ENCODE results near the gene MTRF1L.

The MTRF1L gene

DNA sequence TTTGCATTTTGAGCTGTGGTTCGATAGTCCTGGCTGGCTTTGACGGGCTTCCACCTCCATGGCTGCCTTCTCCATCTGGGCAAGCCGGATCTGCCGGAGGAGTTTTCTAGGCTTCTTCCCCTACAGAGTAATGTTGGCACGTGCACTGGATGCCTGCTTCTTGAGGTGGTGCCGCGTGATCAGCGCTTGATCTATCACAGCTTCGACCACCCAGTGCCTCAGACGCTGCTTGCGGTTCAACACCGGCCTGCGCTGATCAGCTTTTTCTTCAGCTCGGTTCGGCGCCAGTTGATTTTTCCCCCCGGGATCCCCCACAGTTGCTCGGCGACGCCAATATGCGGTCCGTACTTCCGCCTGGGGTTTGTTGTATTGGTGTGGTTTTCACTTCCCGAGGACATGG is 43.2 kb downstream of the MTRF1L start:
- no peak for TF ChIP-seq CTCF (IDR thresholded peaks at IDR 0.05; ENCODE audit: low read depth, low read length, poor library complexity, severe bottlenecking)
- no peak for TF ChIP-seq EZH2phosphoT487 (IDR thresholded peaks at IDR 0.05; ENCODE audit: borderline replicate concordance, low read length)
- H3K4me2 ChIP-seq (ENCODE audit: low read length): no peak overlapping the region

DNA sequence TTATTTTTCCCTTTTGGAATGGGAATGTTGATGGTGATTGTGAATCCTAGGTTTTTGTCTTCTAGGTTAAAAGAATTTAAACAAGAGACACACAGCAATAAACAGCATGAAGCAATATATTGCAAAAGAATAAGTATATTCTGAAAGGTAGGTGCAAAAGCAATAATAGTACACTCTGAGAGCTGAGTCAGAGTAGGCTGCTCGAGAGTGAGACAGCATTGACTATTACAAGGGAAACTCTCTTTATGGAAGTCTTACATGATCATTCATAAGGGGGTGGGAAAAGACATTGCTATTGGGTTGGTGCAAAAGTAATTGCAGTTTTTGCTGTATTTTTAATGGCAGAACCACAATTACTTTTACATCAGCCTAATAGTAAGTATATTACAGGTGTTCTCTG is 44.7 kb downstream of the MTRF1L start:
- TF ChIP-seq EZH2phosphoT487 (IDR thresholded peaks at IDR 0.05; ENCODE audit: borderline replicate concordance, low read length) (no peak), CTCF (IDR thresholded peaks at IDR 0.05; ENCODE audit: low read depth, low read length, poor library complexity, severe bottlenecking) (no peak)
- no peaks in the 10 kb centered on the region for H3K9me2 ChIP-seq (replicated peaks; ENCODE audit: control insufficient read depth, low read length)
- H3K36me3 ChIP-seq (ENCODE audit: control insufficient read depth, low read length): no peaks in the 10 kb centered on the region

More for the DNA sequence above, 43.2 kb downstream of the MTRF1L start:
- no peak overlapping the region for H3K27ac ChIP-seq (ENCODE audit: low read depth, low read length)
- H3K36me3 ChIP-seq (ENCODE audit: control insufficient read depth, low read length): no peaks in the 10 kb centered on the region
- no peaks in the 10 kb centered on the region for H3K9me3 ChIP-seq (ENCODE audit: control insufficient read depth, insufficient read depth, low read length)
- H3F3A ChIP-seq (ENCODE audit: control insufficient read depth, insufficient read depth): no peaks in the 10 kb centered on the region
- no peaks in the 10 kb centered on the region for H4K20me1 ChIP-seq (ENCODE audit: control insufficient read depth, insufficient read depth, low read depth, low read length)
- H3K9me2 ChIP-seq (replicated peaks; ENCODE audit: control insufficient read depth, low read length): no peaks in the 10 kb centered on the region
- H3K4me3 ChIP-seq (ENCODE audit: low read length): no peak overlapping the region
- H3K79me2 ChIP-seq (ENCODE audit: control insufficient read depth, low read length): no peaks in the 10 kb centered on the region
- H3K27me3 ChIP-seq (ENCODE audit: control insufficient read depth, low read length): peaks cover 17% of the 10 kb centered on the region
- H3K4me1 ChIP-seq (ENCODE audit: control insufficient read depth, low read length): no peaks in the 10 kb centered on the region

GRCh38 chr6:152954443-152954842 is 48.1 kb downstream of the MTRF1L start:
- H3K79me2 ChIP-seq (ENCODE audit: control insufficient read depth, low read length): no peaks in the 10 kb centered on the region
- no peaks in the 10 kb centered on the region for H4K20me1 ChIP-seq (ENCODE audit: control insufficient read depth, insufficient read depth, low read depth, low read length)
- H3K4me1 ChIP-seq (ENCODE audit: control insufficient read depth, low read length): no peaks in the 10 kb centered on the region
- H3K27ac ChIP-seq (ENCODE audit: low read depth, low read length): no peak overlapping the region
- H3K4me3 ChIP-seq (ENCODE audit: low read length): no peak overlapping the region
- H3K9me3 ChIP-seq (ENCODE audit: control insufficient read depth, insufficient read depth, low read length): no peaks in the 10 kb centered on the region
- H3K9me2 ChIP-seq (replicated peaks; ENCODE audit: control insufficient read depth, low read length): no peaks in the 10 kb centered on the region
- TF ChIP-seq CTCF (IDR thresholded peaks at IDR 0.05; ENCODE audit: low read depth, low read length, poor library complexity, severe bottlenecking): no peak
- no peak for TF ChIP-seq EZH2phosphoT487 (IDR thresholded peaks at IDR 0.05; ENCODE audit: borderline replicate concordance, low read length)
- no peaks in the 10 kb centered on the region for H3K27me3 ChIP-seq (ENCODE audit: control insufficient read depth, low read length)
- H3F3A ChIP-seq (ENCODE audit: control insufficient read depth, insufficient read depth): no peaks in the 10 kb centered on the region
- no peaks in the 10 kb centered on the region for H3K36me3 ChIP-seq (ENCODE audit: control insufficient read depth, low read length)
- no peak overlapping the region for H3K4me2 ChIP-seq (ENCODE audit: low read length)

More for the DNA sequence above, 44.7 kb downstream of the MTRF1L start:
- Histone ChIP-seq H3K4me3 (ENCODE audit: low read length) (no peak overlapping the region), H3K27ac (ENCODE audit: low read depth, low read length) (no peak overlapping the region), H3K27me3 (ENCODE audit: control insufficient read depth, low read length) (peaks cover 12% of the 10 kb centered on the region), H3K79me2 (ENCODE audit: control insufficient read depth, low read length) (no peaks in the 10 kb centered on the region), H4K20me1 (ENCODE audit: control insufficient read depth, insufficient read depth, low read depth, low read length) (no peaks in the 10 kb centered on the region), H3F3A (ENCODE audit: control insufficient read depth, insufficient read depth) (no peaks in the 10 kb centered on the region), H3K4me1 (ENCODE audit: control insufficient read depth, low read length) (no peaks in the 10 kb centered on the region), H3K4me2 (ENCODE audit: low read length) (no peak overlapping the region), H3K9me3 (ENCODE audit: control insufficient read depth, insufficient read depth, low read length) (no peaks in the 10 kb centered on the region)

All from DOHH2 (cell line).